NCI-H526 (cell line): ENCODE measurements around the gene SERPINA6.
"Not testable (repeated sequence)": the region's sequence is repeated elsewhere in the genome, so short reads cannot be mapped to it uniquely, and the experiment has no call there.

Source experiments
- DNase-seq, 2 experiments: peaks; one replicate each; lab custom pipeline; 2025; lab: John Stamatoyannopoulos, UW

The SERPINA6 gene

GRCh38 chr14:94291906-94292525 is 31.1 kb downstream of the SERPINA6 start:
- no peak for DNase-seq

- no peak for DNase-seq
Measured at GRCh38 chr14:94291159-94291905, 31.8 kb downstream of the SERPINA6 start.

- no peak for DNase-seq
Measured at GRCh38 chr14:94290197-94290596, 32.9 kb downstream of the SERPINA6 start.

- DNase-seq = no peak
Measured at GRCh38 chr14:94288610-94289465, 34.3 kb downstream of the SERPINA6 start.

GRCh38 chr14:94285158-94285557 is 38.0 kb downstream of the SERPINA6 start:
- DNase-seq = no peak

- peak in 1 of 2 experiments; percentile 7 for DNase-seq
Measured at GRCh38 chr14:94284221-94284620, 38.9 kb downstream of the SERPINA6 start.

- DNase-seq = no peak
Measured at GRCh38 chr14:94282991-94283723, 40.0 kb downstream of the SERPINA6 start.

GRCh38 chr14:94278731-94279130 is 44.4 kb downstream of the SERPINA6 start:
- DNase-seq = no peak

- DNase-seq = not testable (repeated sequence)
Measured at GRCh38 chr14:94276898-94277561, 46.1 kb downstream of the SERPINA6 start.

GRCh38 chr14:94269156-94269555 is 54.0 kb downstream of the SERPINA6 start:
- peak; percentile 42 to 71 for DNase-seq

- not testable (repeated sequence) for DNase-seq
Measured at GRCh38 chr14:94268582-94268981, 54.6 kb downstream of the SERPINA6 start.

- DNase-seq = no peak
Measured at GRCh38 chr14:94267352-94267751, 55.8 kb downstream of the SERPINA6 start.

- not testable (repeated sequence) for DNase-seq
Measured at GRCh38 chr14:94264195-94264594, 58.9 kb downstream of the SERPINA6 start.
